HCT116 (cell line): ENCODE results near the gene NACC2.

Experiments
- EZH2 ChIP-seq: fragments of 200-600 bp; sonication (generic); IDR thresholded peaks from 2 replicates; pipeline ENCODE4 v1.6.1; 2017; ENCODE audit warnings: antibody characterized with exemption, mixed run types
- EZH2phosphoT487 ChIP-seq: fragments of 200-600 bp; IDR thresholded peaks from 2 replicates; pipeline ENCODE4 v1.6.1; 2018; ENCODE audit warnings: antibody characterized with exemption, borderline replicate concordance
- JUND ChIP-seq: IDR thresholded peaks from 2 replicates; pipeline ENCODE4 v1.6.1; 2012
- POLR2A ChIP-seq: IDR thresholded peaks from 2 replicates; pipeline ENCODE4 v1.7.0; 2011; ENCODE audit warnings: borderline replicate concordance; ENCODE audit not compliant: insufficient read depth, insufficient read length; ENCODE audit errors: extremely low read depth
- POLR2AphosphoS5 ChIP-seq: IDR thresholded peaks from 2 replicates; pipeline ENCODE4 v1.6.1; 2011; ENCODE audit warnings: mild to moderate bottlenecking, low read depth, low read length, moderate library complexity
- RAD21 ChIP-seq: IDR thresholded peaks from 2 replicates; pipeline ENCODE4 v1.6.1; 2012; ENCODE audit warnings: low read depth, mild to moderate bottlenecking
- SIN3A ChIP-seq: IDR thresholded peaks from 2 replicates; pipeline ENCODE4 v1.6.1; 2012; ENCODE audit warnings: low read depth
- SP1 ChIP-seq: IDR thresholded peaks from 2 replicates; pipeline ENCODE4 v1.6.1; 2012; ENCODE audit warnings: low read depth
- YY1 ChIP-seq: IDR thresholded peaks from 2 replicates; pipeline ENCODE4 v1.6.1; 2011; ENCODE audit warnings: low read length, low read depth, moderate library complexity, mild to moderate bottlenecking; ENCODE audit not compliant: insufficient replicate concordance; ENCODE audit errors: extremely low read depth
- ZBTB33 ChIP-seq: IDR thresholded peaks from 2 replicates; pipeline ENCODE4 v1.6.1; 2011; ENCODE audit warnings: mild to moderate bottlenecking, low read length, moderate library complexity; ENCODE audit not compliant: insufficient replicate concordance; ENCODE audit errors: extremely low read depth
- ZNF274 ChIP-seq: fragments of 200-500 bp; sonication (Bioruptor generic); IDR thresholded peaks from 2 replicates; pipeline ENCODE4 v1.6.1; 2014; ENCODE audit warnings: mild to moderate bottlenecking, low read depth, low read length, inconsistent platforms
- TF ChIP-seq, protein P1 (sequence below), 3 experiments: fragments of 200-600 bp in 1 of 3; sonication (generic) in 1 of 3; IDR thresholded peaks in 2 of 3; conservative IDR thresholded peaks in 1 of 3; 2 replicates each; pipeline ENCODE4 v1.5.1; 2012 to 2017; ENCODE audit warnings: low read depth in 2 of 3, low read length in 2 of 3, antibody characterized with exemption in 1 of 3, borderline replicate concordance in 1 of 3, control low read depth in 1 of 3, mild to moderate bottlenecking in 1 of 3, mixed read lengths in 1 of 3, mixed run types in 1 of 3, moderate library complexity in 1 of 3; ENCODE audit not compliant: insufficient read depth in 1 of 3
- TF ChIP-seq, protein P2 (sequence below): IDR thresholded peaks from 2 replicates; pipeline ENCODE4 v1.6.1; 2012; ENCODE audit warnings: low read depth
- TF ChIP-seq, protein P3 (sequence below): IDR thresholded peaks from 2 replicates; pipeline ENCODE4 v1.6.1; 2012

DNA sequence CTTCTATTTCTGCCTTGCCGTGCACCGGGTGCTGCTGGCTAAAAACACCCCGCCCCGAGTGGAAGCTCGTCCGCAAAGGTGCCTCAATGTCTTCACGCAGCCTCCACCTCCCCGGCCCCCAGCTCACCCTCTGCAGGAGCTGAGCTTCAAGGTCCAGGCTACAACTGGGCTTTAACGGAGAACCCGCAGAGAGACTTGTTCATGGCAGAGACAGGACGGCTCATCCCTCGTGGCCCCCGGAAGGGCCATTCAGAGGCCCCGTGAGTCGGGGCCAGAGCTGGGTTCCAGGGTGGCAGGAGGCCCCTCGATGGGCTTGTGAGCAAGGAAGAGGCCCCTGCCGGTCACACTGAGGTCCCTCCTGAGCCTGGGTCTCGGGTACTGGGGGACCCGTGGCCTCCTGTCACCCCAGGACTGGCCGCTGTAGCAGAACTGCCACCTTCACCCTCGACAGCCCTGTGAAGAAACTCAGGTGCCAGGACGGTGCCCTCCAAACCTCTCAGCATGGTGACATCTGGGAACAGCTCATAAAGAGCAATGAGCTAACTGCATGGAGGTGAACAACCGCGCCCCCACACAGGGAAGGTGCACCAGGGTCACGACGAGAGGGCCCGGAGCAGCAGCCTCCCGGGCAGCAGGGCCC, 75.9 kb downstream of the NACC2 start:
- TF ChIP-seq JUND, result no peak
- TF ChIP-seq, protein P1, sequence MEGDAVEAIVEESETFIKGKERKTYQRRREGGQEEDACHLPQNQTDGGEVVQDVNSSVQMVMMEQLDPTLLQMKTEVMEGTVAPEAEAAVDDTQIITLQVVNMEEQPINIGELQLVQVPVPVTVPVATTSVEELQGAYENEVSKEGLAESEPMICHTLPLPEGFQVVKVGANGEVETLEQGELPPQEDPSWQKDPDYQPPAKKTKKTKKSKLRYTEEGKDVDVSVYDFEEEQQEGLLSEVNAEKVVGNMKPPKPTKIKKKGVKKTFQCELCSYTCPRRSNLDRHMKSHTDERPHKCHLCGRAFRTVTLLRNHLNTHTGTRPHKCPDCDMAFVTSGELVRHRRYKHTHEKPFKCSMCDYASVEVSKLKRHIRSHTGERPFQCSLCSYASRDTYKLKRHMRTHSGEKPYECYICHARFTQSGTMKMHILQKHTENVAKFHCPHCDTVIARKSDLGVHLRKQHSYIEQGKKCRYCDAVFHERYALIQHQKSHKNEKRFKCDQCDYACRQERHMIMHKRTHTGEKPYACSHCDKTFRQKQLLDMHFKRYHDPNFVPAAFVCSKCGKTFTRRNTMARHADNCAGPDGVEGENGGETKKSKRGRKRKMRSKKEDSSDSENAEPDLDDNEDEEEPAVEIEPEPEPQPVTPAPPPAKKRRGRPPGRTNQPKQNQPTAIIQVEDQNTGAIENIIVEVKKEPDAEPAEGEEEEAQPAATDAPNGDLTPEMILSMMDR (IDR thresholded peaks at IDR 0.05 in 2 of 3, conservative IDR thresholded peaks at IDR 0.05 in 1 of 3; ENCODE audit: borderline replicate concordance in 1 of 3, insufficient read depth in 1 of 3, low read depth in 2 of 3, low read length in 2 of 3), result no peak
- no peak for TF ChIP-seq EZH2
- TF ChIP-seq SIN3A, result no peak
- no peak for TF ChIP-seq POLR2A
- TF ChIP-seq POLR2AphosphoS5, result no peak
- no peak for TF ChIP-seq ZBTB33
- TF ChIP-seq EZH2phosphoT487, result no peak
- TF ChIP-seq, protein P2, sequence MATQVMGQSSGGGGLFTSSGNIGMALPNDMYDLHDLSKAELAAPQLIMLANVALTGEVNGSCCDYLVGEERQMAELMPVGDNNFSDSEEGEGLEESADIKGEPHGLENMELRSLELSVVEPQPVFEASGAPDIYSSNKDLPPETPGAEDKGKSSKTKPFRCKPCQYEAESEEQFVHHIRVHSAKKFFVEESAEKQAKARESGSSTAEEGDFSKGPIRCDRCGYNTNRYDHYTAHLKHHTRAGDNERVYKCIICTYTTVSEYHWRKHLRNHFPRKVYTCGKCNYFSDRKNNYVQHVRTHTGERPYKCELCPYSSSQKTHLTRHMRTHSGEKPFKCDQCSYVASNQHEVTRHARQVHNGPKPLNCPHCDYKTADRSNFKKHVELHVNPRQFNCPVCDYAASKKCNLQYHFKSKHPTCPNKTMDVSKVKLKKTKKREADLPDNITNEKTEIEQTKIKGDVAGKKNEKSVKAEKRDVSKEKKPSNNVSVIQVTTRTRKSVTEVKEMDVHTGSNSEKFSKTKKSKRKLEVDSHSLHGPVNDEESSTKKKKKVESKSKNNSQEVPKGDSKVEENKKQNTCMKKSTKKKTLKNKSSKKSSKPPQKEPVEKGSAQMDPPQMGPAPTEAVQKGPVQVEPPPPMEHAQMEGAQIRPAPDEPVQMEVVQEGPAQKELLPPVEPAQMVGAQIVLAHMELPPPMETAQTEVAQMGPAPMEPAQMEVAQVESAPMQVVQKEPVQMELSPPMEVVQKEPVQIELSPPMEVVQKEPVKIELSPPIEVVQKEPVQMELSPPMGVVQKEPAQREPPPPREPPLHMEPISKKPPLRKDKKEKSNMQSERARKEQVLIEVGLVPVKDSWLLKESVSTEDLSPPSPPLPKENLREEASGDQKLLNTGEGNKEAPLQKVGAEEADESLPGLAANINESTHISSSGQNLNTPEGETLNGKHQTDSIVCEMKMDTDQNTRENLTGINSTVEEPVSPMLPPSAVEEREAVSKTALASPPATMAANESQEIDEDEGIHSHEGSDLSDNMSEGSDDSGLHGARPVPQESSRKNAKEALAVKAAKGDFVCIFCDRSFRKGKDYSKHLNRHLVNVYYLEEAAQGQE, result no peak
- TF ChIP-seq RAD21, result no peak
- TF ChIP-seq YY1, result no peak
- TF ChIP-seq ZNF274, result no peak
- TF ChIP-seq SP1, result no peak
- TF ChIP-seq, protein P3, sequence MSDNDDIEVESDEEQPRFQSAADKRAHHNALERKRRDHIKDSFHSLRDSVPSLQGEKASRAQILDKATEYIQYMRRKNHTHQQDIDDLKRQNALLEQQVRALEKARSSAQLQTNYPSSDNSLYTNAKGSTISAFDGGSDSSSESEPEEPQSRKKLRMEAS, result no peak
